ENCODE data around the gene CDK10.
"Not testable (repeated sequence)": the region's sequence is repeated elsewhere in the genome, so short reads cannot be mapped to it uniquely, and the experiment has no call there.

CDK10 gene

GRCh38 chr16:89696670-89697128, 10.2 kb downstream of the CDK10 start:
- DNase-seq (ENCODE audit: low spot score) = no peak

- no peak for DNase-seq (ENCODE audit: low spot score)
Observed at GRCh38 chr16:89697161-89697615, 10.7 kb downstream of the CDK10 start.

DNA sequence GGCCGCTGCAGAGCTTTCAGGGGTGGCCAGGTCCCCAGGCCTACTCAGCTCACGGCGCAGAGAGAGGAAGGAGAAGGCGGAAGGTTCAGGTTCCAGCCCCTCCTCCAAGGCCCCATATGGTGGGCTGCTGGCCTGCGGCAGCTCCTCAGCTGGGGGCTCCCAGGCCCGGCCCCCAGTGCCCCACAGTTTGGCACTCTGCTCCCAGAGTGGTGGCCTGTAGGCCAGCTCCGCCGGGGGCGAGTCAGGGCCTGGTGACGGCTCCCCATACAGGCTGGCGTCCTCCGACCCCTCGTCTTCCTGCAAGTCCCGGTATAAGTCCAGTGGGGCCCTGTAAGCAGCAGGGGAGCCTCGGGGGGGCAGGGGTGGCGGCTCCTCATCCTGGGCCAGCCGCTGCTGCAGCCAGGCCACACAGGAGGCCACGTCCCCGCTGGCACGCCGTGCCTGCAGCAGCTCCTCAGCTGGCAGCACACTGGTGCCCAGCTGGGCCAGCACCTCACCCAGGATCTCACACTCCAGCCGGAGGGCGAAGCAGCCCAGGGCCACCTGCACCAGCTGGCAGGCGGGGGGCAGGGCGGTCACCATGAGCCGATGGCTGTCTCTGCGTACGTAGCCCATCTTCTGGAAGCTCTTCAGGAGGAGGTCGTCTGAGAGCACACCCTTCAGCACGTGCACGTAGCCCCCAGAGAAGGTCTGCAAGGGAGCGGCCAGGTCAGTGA, 11.3 kb downstream of the CDK10 start:
- DNase-seq (ENCODE audit: low spot score) = no peak

DNA sequence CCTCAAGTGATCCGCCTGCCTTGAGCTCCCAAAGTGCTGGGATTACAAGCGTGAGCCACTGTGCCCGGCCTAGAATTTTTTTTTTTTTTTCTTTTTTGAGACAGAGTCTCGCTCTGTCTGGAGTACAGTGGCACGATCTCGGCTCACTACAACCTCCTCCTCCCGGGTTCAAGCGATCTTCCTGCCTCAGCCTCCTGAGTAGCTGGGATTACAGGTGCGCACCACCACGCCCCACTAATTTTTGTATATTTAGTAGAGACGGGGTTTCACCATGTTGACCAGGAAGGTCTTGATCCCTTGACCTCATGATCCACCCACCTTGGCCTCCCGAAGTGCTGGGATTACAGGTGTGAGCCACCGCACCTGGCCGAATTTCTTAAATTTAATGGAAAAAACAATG, 12.2 kb downstream of the CDK10 start:
- DNase-seq (ENCODE audit: low spot score) = not testable (repeated sequence)

DNA sequence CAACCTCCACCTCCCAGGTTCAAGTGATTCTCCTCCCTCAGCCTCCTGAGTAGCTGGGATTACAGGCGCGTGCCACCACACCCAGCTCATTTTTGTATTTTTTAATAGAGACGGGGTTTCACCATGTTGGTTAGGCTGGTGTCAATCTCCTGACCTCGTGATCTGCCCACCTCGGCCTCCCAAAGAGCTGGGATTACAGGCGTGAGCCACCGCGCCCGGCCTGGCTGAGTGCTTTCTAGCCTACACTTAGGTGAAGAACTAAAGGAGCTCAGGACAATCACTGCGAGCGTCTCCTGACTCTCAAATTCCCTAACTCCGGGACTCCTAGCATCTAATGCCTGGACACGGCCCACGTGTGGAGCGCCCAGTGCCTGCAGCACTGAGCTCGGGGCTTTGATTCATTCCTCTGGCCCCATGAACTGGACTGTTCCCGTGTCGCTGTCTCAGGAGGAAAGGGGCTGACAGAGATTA, 13.2 kb downstream of the CDK10 start:
- not testable (repeated sequence) for DNase-seq (ENCODE audit: low spot score)

DNA sequence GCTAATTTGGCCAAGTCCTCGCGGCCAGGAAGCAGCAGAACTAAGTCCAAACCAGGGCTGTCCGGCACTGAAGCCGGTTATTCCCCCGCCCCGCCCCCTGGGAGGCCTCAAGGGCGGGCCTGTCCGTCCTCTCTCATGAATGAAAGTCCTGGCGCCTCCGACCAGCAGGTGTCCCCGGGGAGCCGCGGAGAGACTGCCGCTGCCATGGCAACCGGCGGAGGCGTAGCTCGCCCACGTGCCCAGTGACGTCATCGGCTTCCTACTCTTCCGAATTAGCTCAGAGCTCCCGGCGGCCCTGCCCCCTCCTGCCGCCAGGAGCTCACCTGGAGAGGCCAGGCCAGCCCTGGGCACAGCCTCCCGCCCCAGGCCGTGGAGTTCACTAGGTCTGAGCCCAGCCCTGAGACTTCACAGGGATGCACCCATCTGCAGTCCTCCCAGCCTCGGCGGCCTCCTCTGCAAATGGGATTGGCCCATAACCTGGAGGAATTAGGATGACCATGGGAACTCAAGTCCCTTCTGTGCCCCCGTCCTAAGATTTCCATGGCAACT, 13.7 kb downstream of the CDK10 start:
- peak; percentile 94 for DNase-seq (ENCODE audit: low spot score)

GRCh38 chr16:89700649-89701424, 14.3 kb downstream of the CDK10 start:
- DNase-seq (ENCODE audit: low spot score) = peak; percentile 60

GRCh38 chr16:89701425-89702406, 15.2 kb downstream of the CDK10 start, which contains the start of gene SPATA2L:
Gene SPATA2L, minus strand, starts transcription at chr16:89701705. Its CDS starts 473 bp downstream, at chr16:89701232.
- DNase-seq (ENCODE audit: low spot score) = peak; percentile 95

- no peak for DNase-seq (ENCODE audit: low spot score)
Observed at GRCh38 chr16:89704281-89704680, 17.8 kb downstream of the CDK10 start.

- DNase-seq (ENCODE audit: low spot score) = no peak
Observed at GRCh38 chr16:89705006-89705405, 18.5 kb downstream of the CDK10 start.

DNA sequence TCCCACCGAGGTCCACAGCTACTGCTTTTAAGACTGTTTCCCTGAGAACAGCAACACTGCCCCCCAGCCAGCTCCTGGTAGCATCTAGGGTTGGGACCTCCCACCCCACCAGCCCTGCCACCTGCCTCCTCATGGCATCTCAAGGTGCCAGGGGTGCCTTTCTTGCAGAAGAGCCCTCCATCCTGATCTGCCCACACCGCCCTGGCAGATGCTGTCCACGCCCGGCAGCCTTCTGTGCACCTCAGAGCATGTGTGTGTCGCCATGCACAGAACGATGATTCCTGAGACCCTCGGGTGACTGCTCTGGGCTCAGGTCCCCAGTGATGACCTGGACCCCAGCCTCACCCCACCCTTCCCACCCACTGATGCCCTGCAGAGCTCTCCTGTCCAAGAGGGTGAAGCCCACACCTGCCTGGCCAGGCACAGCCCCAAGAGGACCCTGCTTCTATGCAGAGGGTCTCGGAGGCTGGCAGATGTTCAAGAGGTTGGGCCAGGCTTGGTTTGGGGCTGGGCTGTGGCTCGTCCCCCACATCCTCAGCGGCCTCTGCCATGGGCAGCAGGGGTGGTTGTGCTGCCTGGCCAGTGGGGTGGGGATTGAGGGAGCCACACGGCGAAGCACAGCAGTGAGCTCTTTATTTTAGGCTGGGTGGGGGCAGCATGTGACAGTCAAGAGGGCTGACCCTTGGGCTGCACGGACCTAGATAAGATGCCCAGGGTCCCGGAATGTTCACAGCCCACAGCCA, 20.2 kb downstream of the CDK10 start:
- DNase-seq (ENCODE audit: low spot score) = no peak

DNA sequence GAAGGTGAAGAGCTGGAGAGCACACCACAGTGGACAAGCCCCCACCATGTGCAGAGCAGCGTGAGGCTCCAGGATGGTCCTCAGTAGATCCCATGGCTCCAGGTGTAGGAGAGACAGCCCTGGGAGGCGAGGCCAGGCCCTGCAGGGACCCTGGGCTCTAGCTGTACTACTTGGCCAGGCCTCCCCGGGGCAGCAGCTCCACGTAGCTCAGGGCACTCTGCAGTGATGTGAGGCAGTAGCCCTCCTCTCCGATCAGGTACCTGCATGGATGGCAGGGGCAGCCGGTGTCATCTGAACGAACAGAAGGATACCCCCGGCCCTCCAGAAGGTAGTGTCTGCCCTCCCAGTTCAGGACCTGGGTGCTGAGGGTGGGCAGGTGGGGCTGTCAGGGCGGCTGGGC, 21.2 kb downstream of the CDK10 start:
- no peak for DNase-seq (ENCODE audit: low spot score)

GRCh38 chr16:89708481-89708931, 22.0 kb downstream of the CDK10 start:
- DNase-seq (ENCODE audit: low spot score) = no peak

DNA sequence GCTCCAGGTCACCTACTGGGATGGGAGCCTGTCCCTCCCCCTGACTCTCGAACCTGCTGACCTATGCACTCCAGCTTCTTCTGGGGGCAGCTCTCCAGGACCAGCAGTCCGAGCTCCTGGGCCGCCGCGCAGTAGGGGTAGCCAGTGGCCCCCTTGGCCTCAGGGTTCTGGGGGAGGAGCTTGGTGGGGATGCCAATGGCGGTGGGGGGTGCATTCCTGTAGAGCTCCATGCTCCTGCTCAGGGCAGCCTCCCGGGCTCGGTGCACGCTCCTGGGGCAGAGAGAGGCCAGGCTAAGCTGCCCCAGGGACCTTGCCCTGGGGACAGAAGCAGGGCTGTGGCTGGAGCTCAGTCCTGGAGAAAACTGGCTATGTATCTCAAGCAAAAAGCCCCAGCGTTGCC, 22.7 kb downstream of the CDK10 start:
- peak; percentile 62 for DNase-seq (ENCODE audit: low spot score)

DNA sequence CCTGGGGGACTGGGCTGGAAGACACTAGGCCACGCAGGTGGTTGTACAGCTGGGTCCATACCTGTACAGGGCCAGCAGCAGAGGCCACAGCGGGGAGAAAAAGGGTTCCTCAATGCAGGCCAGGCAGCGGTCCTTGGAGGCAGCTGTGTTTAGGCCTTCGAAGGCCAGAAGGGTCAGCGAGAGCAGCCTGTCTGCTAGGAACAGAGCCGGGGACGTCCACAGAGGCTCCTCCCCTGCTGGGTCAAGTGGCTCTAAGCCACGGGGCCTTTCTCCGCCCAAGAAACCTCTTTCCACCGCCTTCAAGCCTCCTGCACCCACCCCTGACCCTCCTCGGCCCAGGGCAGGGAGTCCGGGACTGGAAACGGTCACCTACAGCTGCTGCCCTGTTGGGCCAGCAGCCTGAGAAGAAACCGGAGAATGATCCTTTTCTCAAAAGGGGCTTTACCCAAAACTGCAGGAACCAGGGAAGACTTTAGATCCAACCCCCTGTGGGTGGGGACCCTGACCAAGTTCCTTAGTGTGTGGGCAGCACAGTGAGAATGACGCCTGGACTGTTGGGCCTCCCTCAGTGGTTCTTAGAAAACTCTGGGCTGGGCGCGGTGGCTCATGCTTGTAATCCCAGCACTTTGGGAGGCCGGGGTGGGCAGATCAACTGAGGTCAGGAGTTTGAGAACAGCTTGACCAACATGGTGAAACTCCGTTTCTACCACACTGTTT, 23.4 kb downstream of the CDK10 start:
- DNase-seq (ENCODE audit: low spot score) = no peak

- DNase-seq (ENCODE audit: low spot score) = no peak
Observed at GRCh38 chr16:89710709-89711564, 24.4 kb downstream of the CDK10 start.

GRCh38 chr16:89711601-89712273, 25.2 kb downstream of the CDK10 start:
- DNase-seq (ENCODE audit: low spot score) = peak; percentile 98

- no peak for DNase-seq (ENCODE audit: low spot score)
Observed at GRCh38 chr16:89712274-89712781, 25.8 kb downstream of the CDK10 start.
